H9 (cell line): ENCODE data around the gene GALNT16. TPM values are rescaled to one million over a fixed set of nuclear protein-coding genes. Genes with fewer than 3 reads are reported as not detected.

Experiments
- DNase-seq: peaks from one replicate; pipeline ENCODE4 v3.0.0-alpha.2; 2017
- H2AFZ ChIP-seq: one replicate; pipeline ENCODE4 v1.6.1; 2013; ENCODE audit warnings: mild to moderate bottlenecking, low read length, control low read depth, moderate library complexity
- H2AK5ac ChIP-seq: 2 replicates; pipeline ENCODE4 v1.6.1; 2013; ENCODE audit warnings: low read length, control low read depth, mixed read lengths; ENCODE audit not compliant: insufficient read length
- H2BK120ac ChIP-seq: one replicate; pipeline ENCODE4 v1.6.1; 2013; ENCODE audit warnings: low read depth, mild to moderate bottlenecking, low read length, control low read depth, inconsistent platforms; ENCODE audit not compliant: poor library complexity, severe bottlenecking
- H2BK12ac ChIP-seq: 2 replicates; pipeline ENCODE4 v1.6.1; 2013; ENCODE audit warnings: low read length, control low read depth, mixed read lengths, low read depth; ENCODE audit not compliant: insufficient read length
- H2BK15ac ChIP-seq: 2 replicates; pipeline ENCODE4 v1.6.1; 2013; ENCODE audit warnings: low read depth, low read length, control low read depth
- H2BK20ac ChIP-seq: one replicate; pipeline ENCODE4 v1.6.1; 2013; ENCODE audit warnings: low read depth, mild to moderate bottlenecking, low read length, control low read depth, inconsistent platforms; ENCODE audit not compliant: poor library complexity, severe bottlenecking
- H2BK5ac ChIP-seq: 2 replicates; pipeline ENCODE4 v1.6.1; 2013; ENCODE audit warnings: low read length, control low read depth, mixed read lengths; ENCODE audit not compliant: insufficient read length
- H3K14ac ChIP-seq: 2 replicates; pipeline ENCODE4 v1.6.1; 2013; ENCODE audit warnings: low read length, control low read depth; ENCODE audit not compliant: insufficient read depth
- H3K18ac ChIP-seq: 2 replicates; pipeline ENCODE4 v1.6.1; 2013; ENCODE audit warnings: low read depth, mild to moderate bottlenecking, mixed read lengths, low read length, control low read depth; ENCODE audit not compliant: insufficient read length
- H3K23ac ChIP-seq: 2 replicates; pipeline ENCODE4 v1.6.1; 2013; ENCODE audit warnings: low read length, control low read depth, mixed read lengths, low read depth; ENCODE audit not compliant: insufficient read length
- H3K23me2 ChIP-seq: 2 replicates; pipeline ENCODE4 v1.6.1; 2013; ENCODE audit warnings: low read depth, mild to moderate bottlenecking, mixed read lengths, low read length, control low read depth; ENCODE audit not compliant: insufficient read length, poor library complexity, severe bottlenecking
- H3K27ac ChIP-seq: 2 replicates; pipeline ENCODE4 v1.5.1; 2013; ENCODE audit warnings: low read length, control low read depth, mixed read lengths, low read depth; ENCODE audit not compliant: insufficient read length
- H3K27me3 ChIP-seq: 2 replicates; pipeline ENCODE4 v1.6.1; 2013; ENCODE audit warnings: low read length, control low read depth, inconsistent platforms; ENCODE audit not compliant: insufficient read depth
- H3K4ac ChIP-seq: 2 replicates; pipeline ENCODE4 v1.6.1; 2013; ENCODE audit warnings: low read depth, mild to moderate bottlenecking, control low read depth, inconsistent platforms, low read length, moderate library complexity
- H3K4me1 ChIP-seq: 2 replicates; pipeline ENCODE4 v1.6.1; 2013; ENCODE audit warnings: low read length, control low read depth, inconsistent platforms; ENCODE audit not compliant: insufficient read depth
- H3K4me2 ChIP-seq: 2 replicates; pipeline ENCODE4 v1.6.1; 2013; ENCODE audit warnings: low read length, control low read depth, mixed read lengths; ENCODE audit not compliant: insufficient read length, insufficient read depth
- H3K56ac ChIP-seq: 2 replicates; pipeline ENCODE4 v1.6.1; 2013; ENCODE audit warnings: low read depth, mild to moderate bottlenecking, mixed read lengths, low read length, control low read depth; ENCODE audit not compliant: insufficient read length
- H3K79me1 ChIP-seq: 2 replicates; pipeline ENCODE4 v1.6.1; 2013; ENCODE audit warnings: low read depth, mild to moderate bottlenecking, moderate library complexity, low read length, control low read depth, inconsistent platforms; ENCODE audit not compliant: insufficient read depth, poor library complexity, severe bottlenecking
- H3K79me2 ChIP-seq: 2 replicates; pipeline ENCODE4 v1.6.1; 2013; ENCODE audit warnings: low read length, control low read depth, inconsistent platforms; ENCODE audit not compliant: insufficient read depth
- H3K9ac ChIP-seq: 2 replicates; pipeline ENCODE4 v1.6.1; 2013; ENCODE audit warnings: low read length, control low read depth, mixed read lengths; ENCODE audit not compliant: insufficient read length; ENCODE audit errors: extremely low read depth
- H3K9me3 ChIP-seq: one replicate; pipeline ENCODE4 v1.6.1; 2013; ENCODE audit warnings: low read depth, low read length, inconsistent platforms; ENCODE audit not compliant: control insufficient read depth
- H3T11ph ChIP-seq: one replicate; pipeline ENCODE4 v1.6.1; 2013; ENCODE audit warnings: mild to moderate bottlenecking, low read length, control low read depth, inconsistent platforms
- H4K20me1 ChIP-seq: one replicate; pipeline ENCODE4 v1.6.1; 2013; ENCODE audit not compliant: control insufficient read depth, insufficient read length, insufficient read depth
- H4K5ac ChIP-seq: 2 replicates; pipeline ENCODE4 v1.6.1; 2013; ENCODE audit warnings: low read depth, mild to moderate bottlenecking, mixed read lengths, low read length, control low read depth; ENCODE audit not compliant: insufficient read length
- H4K8ac ChIP-seq: replicated peaks from 2 replicates; pipeline ENCODE4 v1.6.1; 2013; ENCODE audit warnings: low read length, control low read depth, mixed read lengths, low read depth; ENCODE audit not compliant: insufficient read length
- H4K91ac ChIP-seq: 2 replicates; pipeline ENCODE4 v1.6.1; 2013; ENCODE audit warnings: low read depth, mild to moderate bottlenecking, moderate library complexity, mixed read lengths, low read length, control low read depth; ENCODE audit not compliant: insufficient read length
- H3K27ac Mint-ChIP-seq, 3 experiments: 2 replicates in 2 of 3; 3 replicates in 1 of 3; pipeline ENCODE4 v1.8.0; 2020 to 2021; ENCODE audit warnings: mixed read lengths in 3 of 3, mild to moderate bottlenecking in 1 of 3, moderate library complexity in 1 of 3
- H3K27me3 Mint-ChIP-seq: 2 replicates; pipeline ENCODE4 v1.8.0; 2021; ENCODE audit warnings: low read depth, mild to moderate bottlenecking, moderate library complexity, mixed read lengths
- H3K36me3 Mint-ChIP-seq, 3 experiments: 2 replicates in 2 of 3; 3 replicates in 1 of 3; pipeline ENCODE4 v1.8.0; 2020 to 2021; ENCODE audit warnings: low read depth in 3 of 3, mixed read lengths in 3 of 3; ENCODE audit not compliant: insufficient read depth in 1 of 3
- H3K4me1 Mint-ChIP-seq, 2 experiments: 2 replicates each; pipeline ENCODE4 v1.8.0; 2020; ENCODE audit warnings: mixed read lengths in 2 of 2
- H3K4me3 Mint-ChIP-seq, 2 experiments: 2 replicates in 1 of 2; 3 replicates in 1 of 2; pipeline ENCODE4 v1.8.0; 2020 to 2021; ENCODE audit warnings: mild to moderate bottlenecking in 2 of 2, mixed read lengths in 2 of 2, moderate library complexity in 1 of 2
- H3K9me3 Mint-ChIP-seq, 2 experiments: 2 replicates in 1 of 2; 3 replicates in 1 of 2; pipeline ENCODE4 v1.8.0; 2020; ENCODE audit warnings: mild to moderate bottlenecking in 2 of 2, mixed read lengths in 2 of 2, moderate library complexity in 1 of 2
- WGBS: extraction: QIAGEN DNeasy Blood & Tissue Kit; methylation state at CpG from one replicate; pipeline ENCODE4 v1.1.7; 2013; ENCODE audit warnings: missing lambda C conversion rate, low lambda C conversion rate, mixed read lengths; ENCODE audit not compliant: insufficient read length; ENCODE audit errors: extremely low coverage; 5-methylcytosine and 5-hydroxymethylcytosine counted together
- total RNA-seq: library from RNA; stranded (reverse); gene quantifications from 2 replicates; pipeline ENCODE4 v1.2.1, GENCODE V29; 2021
- TF ChIP-seq, protein P1 (sequence below): fragments of 200-600 bp; sonication (generic); conservative IDR thresholded peaks from 3 replicates; pipeline ENCODE4 v1.8.0; 2021; ENCODE audit warnings: antibody characterized with exemption, mild to moderate bottlenecking

The GALNT16 gene
- total RNA-seq, 1 experiment from 2014 or later: 2.3 TPM

DNA sequence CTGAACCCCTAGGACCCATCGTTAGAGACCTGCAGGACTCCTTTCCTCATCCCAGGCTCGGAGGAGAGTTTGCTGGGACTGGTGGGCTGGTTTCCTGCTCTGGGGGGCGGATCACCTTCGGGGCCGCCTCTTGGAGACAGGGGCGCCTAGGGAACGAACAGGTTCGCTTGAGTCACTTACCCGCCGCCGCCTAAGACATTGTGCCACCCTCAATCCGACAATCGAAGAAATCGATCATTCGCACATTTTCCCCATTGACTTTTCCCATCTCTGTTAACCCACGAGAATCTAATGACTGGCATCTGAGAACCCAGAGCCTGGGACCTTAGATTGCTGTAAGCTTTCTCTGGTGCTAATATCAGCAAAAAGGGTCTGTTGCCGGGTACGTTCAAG is 138.9 kb downstream of the GALNT16 start:
- no peak overlapping the region for H2BK15ac ChIP-seq
- no peak overlapping the region for H2BK20ac ChIP-seq
- H2AFZ ChIP-seq: no peak overlapping the region
- H3K4me2 ChIP-seq: peak overlapping the region; percentile 97
- H3K27me3 Mint-ChIP-seq: no peaks in the 10 kb centered on the region
- no peaks in the 10 kb centered on the region for H4K20me1 ChIP-seq
- H3K27ac Mint-ChIP-seq: peak overlapping the region; percentile 100
- DNase-seq: no peak
- no peak overlapping the region for H3K4ac ChIP-seq
- TF ChIP-seq, protein P1, sequence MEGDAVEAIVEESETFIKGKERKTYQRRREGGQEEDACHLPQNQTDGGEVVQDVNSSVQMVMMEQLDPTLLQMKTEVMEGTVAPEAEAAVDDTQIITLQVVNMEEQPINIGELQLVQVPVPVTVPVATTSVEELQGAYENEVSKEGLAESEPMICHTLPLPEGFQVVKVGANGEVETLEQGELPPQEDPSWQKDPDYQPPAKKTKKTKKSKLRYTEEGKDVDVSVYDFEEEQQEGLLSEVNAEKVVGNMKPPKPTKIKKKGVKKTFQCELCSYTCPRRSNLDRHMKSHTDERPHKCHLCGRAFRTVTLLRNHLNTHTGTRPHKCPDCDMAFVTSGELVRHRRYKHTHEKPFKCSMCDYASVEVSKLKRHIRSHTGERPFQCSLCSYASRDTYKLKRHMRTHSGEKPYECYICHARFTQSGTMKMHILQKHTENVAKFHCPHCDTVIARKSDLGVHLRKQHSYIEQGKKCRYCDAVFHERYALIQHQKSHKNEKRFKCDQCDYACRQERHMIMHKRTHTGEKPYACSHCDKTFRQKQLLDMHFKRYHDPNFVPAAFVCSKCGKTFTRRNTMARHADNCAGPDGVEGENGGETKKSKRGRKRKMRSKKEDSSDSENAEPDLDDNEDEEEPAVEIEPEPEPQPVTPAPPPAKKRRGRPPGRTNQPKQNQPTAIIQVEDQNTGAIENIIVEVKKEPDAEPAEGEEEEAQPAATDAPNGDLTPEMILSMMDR: no peak
- H4K91ac ChIP-seq: no peak overlapping the region
- peak overlapping the region; percentile 91 to 94 for H3K4me3 Mint-ChIP-seq
- no peaks in the 10 kb centered on the region for H3K9me3 Mint-ChIP-seq
- peaks cover 26 to 30% of the 10 kb centered on the region in 2 experiments for H3K4me1 Mint-ChIP-seq
- no peak overlapping the region for H2AK5ac ChIP-seq
- no peaks in the 10 kb centered on the region for H3K27me3 ChIP-seq
- peak overlapping the region; percentile 70 for H3K18ac ChIP-seq
- no peak overlapping the region for H4K8ac ChIP-seq
- H3K56ac ChIP-seq: no peak overlapping the region
- H3K23me2 ChIP-seq: peaks cover 12% of the 10 kb centered on the region
- H3K79me2 ChIP-seq: peaks cover 38% of the 10 kb centered on the region; the same call in 1 of the 2 replicates
- H3K79me1 ChIP-seq: peaks cover 3% of the 10 kb centered on the region
- 0 out of 2 replicates have a peak overlapping the region, but pooled peaks have one; percentile 9 for H3K14ac ChIP-seq
- H4K5ac ChIP-seq: no peak overlapping the region
- no peak overlapping the region for H2BK120ac ChIP-seq
- WGBS: no CpG with 5 or more reads among the region's 18 CpGs
- H3K9ac ChIP-seq: peak overlapping the region; percentile 87
- H3K23ac ChIP-seq: no peak overlapping the region
- H3K36me3 Mint-ChIP-seq: peaks cover 24 to 34% (median 33%) of the 10 kb centered on the region in 3 experiments; a peak in 6 of 7 replicates
- no peak overlapping the region for H3T11ph ChIP-seq
- no peak overlapping the region for H2BK5ac ChIP-seq
- H3K27ac ChIP-seq: no peak overlapping the region
- no peak overlapping the region for H2BK12ac ChIP-seq
- no peaks in the 10 kb centered on the region for H3K9me3 ChIP-seq
- H3K4me1 ChIP-seq: 0 out of 2 replicates have a peak, but pooled peaks cover 2% of the 10 kb centered on the region
